DND-41 (cell line): ENCODE results near the gene SLC34A3.

Experiments
- ATAC-seq: fragments of 200-7000 bp; cut with Tn5 transposase; 3 replicates; pipeline ENCODE4 v1.9.1; 2021; ENCODE audit warnings: low read depth; ENCODE audit not compliant: insufficient read depth
- DNase-seq: peaks from one replicate; pipeline ENCODE4 v3.0.0-alpha.2; 2020
- H2AFZ ChIP-seq: 2 replicates; pipeline ENCODE4 v1.6.0; 2012; ENCODE audit warnings: low read depth, low read length
- H3K27ac ChIP-seq: 2 replicates; pipeline ENCODE4 v1.5.1; 2012; ENCODE audit warnings: low read length, inconsistent platforms
- H3K27me3 ChIP-seq: fragments of 200-600 bp; sonication (generic); 2 replicates; pipeline ENCODE4 v1.6.0; 2012; ENCODE audit warnings: low read length, mild to moderate bottlenecking, inconsistent platforms; ENCODE audit not compliant: insufficient read depth, poor library complexity
- H3K36me3 ChIP-seq: 2 replicates; pipeline ENCODE4 v1.5.1; 2012; ENCODE audit warnings: low read length, inconsistent platforms; ENCODE audit not compliant: insufficient read depth
- H3K4me1 ChIP-seq: 2 replicates; pipeline ENCODE4 v1.5.1; 2012; ENCODE audit warnings: mild to moderate bottlenecking, low read length; ENCODE audit not compliant: insufficient read depth
- H3K4me2 ChIP-seq: 2 replicates; pipeline ENCODE4 v1.6.0; 2012; ENCODE audit warnings: mild to moderate bottlenecking, moderate library complexity, low read length, inconsistent platforms; ENCODE audit not compliant: insufficient read depth
- H3K4me3 ChIP-seq, 2 experiments: fragments of 200-600 bp in 1 of 2; shearing (Covaris generic) in 1 of 2; 2 replicates each; pipeline ENCODE4 v1.5.1; 2012 to 2016; ENCODE audit warnings: inconsistent platforms in 2 of 2, low read length in 2 of 2, mild to moderate bottlenecking in 2 of 2, low read depth in 1 of 2, moderate library complexity in 1 of 2
- H3K79me2 ChIP-seq: 2 replicates; pipeline ENCODE4 v1.6.0; 2012; ENCODE audit warnings: low read length, inconsistent platforms; ENCODE audit not compliant: insufficient read depth
- H3K9ac ChIP-seq: 2 replicates; pipeline ENCODE4 v1.6.0; 2012; ENCODE audit warnings: low read depth, mild to moderate bottlenecking, inconsistent platforms, low read length, moderate library complexity
- H3K9me3 ChIP-seq: 2 replicates; pipeline ENCODE4 v1.5.1; 2012; ENCODE audit warnings: low read length, moderate library complexity, mild to moderate bottlenecking, inconsistent platforms; ENCODE audit not compliant: insufficient read depth, severe bottlenecking
- H4K20me1 ChIP-seq: 2 replicates; pipeline ENCODE4 v1.6.0; 2012; ENCODE audit warnings: low read length; ENCODE audit not compliant: insufficient read depth
- CTCF ChIP-seq: IDR thresholded peaks from 2 replicates; pipeline ENCODE4 v1.5.1; 2012; ENCODE audit warnings: borderline replicate concordance, low read length, moderate library complexity, mild to moderate bottlenecking; ENCODE audit not compliant: poor library complexity, severe bottlenecking; ENCODE audit errors: extremely low read depth
- EZH2 ChIP-seq: IDR thresholded peaks from 3 replicates; pipeline ENCODE4 v1.6.1; 2012; ENCODE audit warnings: borderline replicate concordance, low read depth, mild to moderate bottlenecking, moderate library complexity, low read length, inconsistent platforms; ENCODE audit not compliant: severe bottlenecking

SLC34A3 gene

GRCh38 chr9:137223078-137223970 lies 7.4 kb upstream of the SLC34A3 start:
- peak overlapping the region; percentile 98 for H3K9ac ChIP-seq
- TF ChIP-seq EZH2 (no peak), CTCF (no peak)
- peaks cover 20% of the 10 kb centered on the region for H3K4me1 ChIP-seq
- H3K9me3 ChIP-seq = no peaks in the 10 kb centered on the region
- no peaks in the 10 kb centered on the region for H3K27me3 ChIP-seq
- no peaks in the 10 kb centered on the region; the same call in 1 of the 2 replicates for H3K36me3 ChIP-seq
- no peaks in the 10 kb centered on the region for H3K79me2 ChIP-seq
- H4K20me1 ChIP-seq = no peaks in the 10 kb centered on the region
- peak overlapping the region; percentile 91 for H3K27ac ChIP-seq
- peak; percentile 98 for DNase-seq
- H3K4me2 ChIP-seq = peak overlapping the region; percentile 94
- peak overlapping the region; percentile 94 to 96 for H3K4me3 ChIP-seq
- peak overlapping the region; percentile 94 for H2AFZ ChIP-seq
- ATAC-seq = peak; percentile 82

- ATAC-seq (no peak), DNase-seq (no peak)
- Histone ChIP-seq H3K27ac (peak within 1 kb of the TSS; percentile 91), H3K4me2 (peak within 1 kb of the TSS; percentile 94), H4K20me1 (no peaks in the 10 kb centered on the region), H3K36me3 (no peaks in the 10 kb centered on the region), H3K79me2 (no peaks in the 10 kb centered on the region), H3K9me3 (no peaks in the 10 kb centered on the region), H3K27me3 (no peaks in the 10 kb centered on the region), H3K9ac (peak within 1 kb of the TSS; percentile 98), H3K4me3 (peak within 1 kb of the TSS; percentile 94 to 96; a peak in 3 of 4 replicates), H3K4me1 (peaks cover 20% of the 10 kb centered on the region), H2AFZ (peak within 1 kb of the TSS; percentile 94)
- TF ChIP-seq CTCF (no peak), EZH2 (no peak)
These were observed 5.6 kb upstream of the SLC34A3 start, which contains the start of gene CYSRT1 for GRCh38 chr9:137224830-137225694. Gene CYSRT1 (plus strand): TSS chr9:137225174. CDS start chr9:137225622, 448 bp downstream.

DNA sequence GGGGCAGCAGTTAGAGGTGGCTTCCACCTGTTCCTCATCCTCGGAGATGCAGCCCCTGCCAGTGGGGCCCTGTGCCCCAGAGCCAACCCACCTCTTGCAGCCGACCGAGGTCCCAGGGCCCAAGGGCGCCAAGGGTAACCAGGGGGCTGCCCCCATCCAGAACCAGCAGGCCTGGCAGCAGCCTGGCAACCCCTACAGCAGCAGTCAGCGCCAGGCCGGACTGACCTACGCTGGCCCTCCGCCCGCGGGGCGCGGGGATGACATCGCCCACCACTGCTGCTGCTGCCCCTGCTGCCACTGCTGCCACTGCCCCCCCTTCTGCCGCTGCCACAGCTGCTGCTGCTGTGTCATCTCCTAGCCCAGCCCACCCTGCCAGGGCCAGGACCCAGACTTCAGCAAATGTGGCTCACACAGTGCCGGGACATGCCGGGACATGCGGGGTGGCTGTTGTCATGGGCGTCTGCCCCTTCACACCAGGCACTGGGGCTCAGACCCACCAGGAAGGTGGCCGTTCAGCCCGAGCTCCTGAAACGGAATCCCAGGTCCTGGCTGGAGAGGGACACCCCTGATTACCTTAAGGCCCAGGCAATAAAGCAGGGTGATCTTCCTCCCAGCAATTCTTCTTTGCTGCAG lies 4.9 kb upstream of the SLC34A3 start:
- Histone ChIP-seq H4K20me1 (no peaks in the 10 kb centered on the region), H3K27ac (no peak overlapping the region), H3K36me3 (no peaks in the 10 kb centered on the region), H3K4me2 (no peak overlapping the region), H3K9ac (no peak overlapping the region), H3K9me3 (no peaks in the 10 kb centered on the region), H3K4me1 (peaks cover 20% of the 10 kb centered on the region), H2AFZ (no peak overlapping the region), H3K79me2 (no peaks in the 10 kb centered on the region), H3K4me3 (no peak overlapping the region), H3K27me3 (no peaks in the 10 kb centered on the region)
- DNase-seq = no peak
- TF ChIP-seq CTCF = no peak
- TF ChIP-seq EZH2 = no peak
- no peak for ATAC-seq
